K562 (cell line): Measurements from ENCODE around the gene EFS. TPM values are rescaled to one million over a fixed set of nuclear protein-coding genes. Genes with fewer than 3 reads are reported as not detected.

Source experiments
- ARNT ChIP-seq, 2 experiments: fragments of 450-650 bp; IDR thresholded peaks; 2 replicates each; pipeline ENCODE4 v1.6.1; 2016; ENCODE audit warnings: mild to moderate bottlenecking in 1 of 2
- SMARCC2 ChIP-seq: fragments of 450-650 bp; IDR thresholded peaks from 2 replicates; pipeline ENCODE4 v1.6.1; 2017; ENCODE audit warnings: antibody characterized with exemption, moderate library complexity, mild to moderate bottlenecking, low read depth
- TEAD4 ChIP-seq, 2 experiments: sonication (generic) in 1 of 2; formaldehyde crosslinking in 1 of 2; IDR thresholded peaks; 2 replicates each; pipeline versions ENCODE4 v1.6.1 to v1.8.0; 2012 to 2022; ENCODE audit warnings: borderline replicate concordance in 1 of 2, inconsistent platforms in 1 of 2, low read length in 1 of 2, mild to moderate bottlenecking in 1 of 2, missing genetic modification reagents in 1 of 2
- ZBED1 ChIP-seq: IDR thresholded peaks from 2 replicates; pipeline ENCODE4 v1.6.1; 2014
- polyA plus RNA-seq, 8 experiments: library from polyadenylated mRNA; depleted of rRNA in 4 of 8; stranded (reverse) in 5 of 8; unstranded in 3 of 8; fragments of >200 nt; fragmentation: Nextera tagmentation in 2 of 8; fragmentation: Illumina TruSeq in 1 of 8; extraction: Ambion mirVana in 2 of 8; extraction: Trizol in 1 of 8; gene quantifications; 2 replicates each; pipeline versions ENCODE4 v1.2.1 to v1.2.3, GENCODE V29; 2011 to 2014; ENCODE audit warnings: inconsistent platforms in 1 of 8, missing spikeins in 1 of 8
- total RNA-seq, 7 experiments: library from RNA; depleted of rRNA in 6 of 7; stranded (reverse); fragments of >200 nt in 6 of 7; fragmentation: Illumina TruSeq in 2 of 7; extraction: Trizol in 2 of 7; gene quantifications; 2 replicates each; pipeline versions ENCODE4 v1.2.1 to v1.2.3, GENCODE V29; 2011 to 2021; ENCODE audit warnings: low replicate concordance in 1 of 7
- TF ChIP-seq, protein P1 (sequence below): sonication (generic); formaldehyde crosslinking; IDR thresholded peaks from 2 replicates; pipeline ENCODE4 v1.8.0; 2022; ENCODE audit warnings: mild to moderate bottlenecking, low read depth, missing genetic modification reagents

Gene EFS
- total and polyA plus RNA-seq, 9 of the 15 experiments (the other 6 are each of a cell fraction or from before 2014, with no cell fraction given): 0.01 to 0.03 TPM; not detected in 7

DNA sequence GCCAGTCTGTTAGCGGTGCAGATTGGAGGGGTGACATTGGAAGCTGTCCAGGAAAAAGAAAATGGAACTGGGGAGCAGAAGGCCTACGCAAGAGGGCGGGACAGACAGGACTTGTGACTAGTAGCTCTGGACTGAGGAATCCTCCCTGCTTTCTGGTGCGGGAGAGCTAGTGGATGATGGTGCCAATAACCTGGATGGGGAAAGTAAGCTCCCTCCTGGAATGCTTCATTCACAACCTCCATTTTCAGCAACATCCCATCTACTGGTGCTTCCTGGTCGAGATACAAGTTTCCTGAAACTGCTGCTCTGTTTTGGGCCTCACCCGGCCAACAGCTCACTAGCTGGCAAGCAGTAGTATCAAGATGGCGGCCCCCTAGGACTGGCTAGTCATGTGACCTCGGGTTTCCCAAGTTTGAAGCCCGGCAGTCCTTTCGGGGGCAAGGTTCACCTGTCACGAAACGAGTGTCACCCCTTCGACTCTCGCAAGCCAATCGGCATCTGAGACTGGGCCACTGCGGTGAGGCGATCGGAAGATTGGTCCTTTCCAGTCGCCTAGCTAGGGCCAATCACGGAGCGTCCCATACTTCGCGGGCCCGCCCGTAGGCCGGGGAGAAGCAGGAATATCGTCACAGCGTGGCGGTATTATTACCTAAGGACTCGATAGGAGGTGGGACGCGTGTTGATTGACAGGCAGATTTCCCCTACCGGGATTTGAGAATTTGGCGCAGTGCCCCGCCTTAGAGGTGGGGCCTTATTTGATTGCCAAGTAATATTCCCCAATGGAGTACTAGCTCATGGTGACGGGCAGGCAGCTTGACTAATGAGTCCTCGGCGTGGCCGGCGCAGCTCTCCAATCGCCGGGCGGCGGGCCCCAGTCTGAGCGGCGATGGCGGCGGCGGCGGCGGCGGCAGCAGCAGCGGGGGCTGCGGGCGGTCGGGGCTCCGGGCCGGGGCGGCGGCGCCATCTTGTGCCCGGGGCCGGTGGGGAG, 44.1 kb downstream of the EFS start, which contains the start of gene PABPN1 (continued):
- TF ChIP-seq ARNT (IDR thresholded peaks at IDR 0.05) (no peak; a peak in 1 of 4 replicates), SMARCC2 (no peak), ZBED1 (no peak; the same call in 1 of the 2 replicates), TEAD4 (IDR thresholded peaks at IDR 0.05; ENCODE audit: low read length) (peak; percentile 30; the same call in 1 of the 2 replicates), TEAD4 (CRISPR knock-in tag; IDR thresholded peaks at IDR 0.05; ENCODE audit: borderline replicate concordance) (no peak)
- TF ChIP-seq, protein P1, sequence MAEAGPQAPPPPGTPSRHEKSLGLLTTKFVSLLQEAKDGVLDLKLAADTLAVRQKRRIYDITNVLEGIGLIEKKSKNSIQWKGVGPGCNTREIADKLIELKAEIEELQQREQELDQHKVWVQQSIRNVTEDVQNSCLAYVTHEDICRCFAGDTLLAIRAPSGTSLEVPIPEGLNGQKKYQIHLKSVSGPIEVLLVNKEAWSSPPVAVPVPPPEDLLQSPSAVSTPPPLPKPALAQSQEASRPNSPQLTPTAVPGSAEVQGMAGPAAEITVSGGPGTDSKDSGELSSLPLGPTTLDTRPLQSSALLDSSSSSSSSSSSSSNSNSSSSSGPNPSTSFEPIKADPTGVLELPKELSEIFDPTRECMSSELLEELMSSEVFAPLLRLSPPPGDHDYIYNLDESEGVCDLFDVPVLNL (CRISPR knock-in tag): 0 out of 2 replicates have a peak, but pooled peaks have one; percentile 78
- TF ChIP-seq, all 486 proteins: peak for 171
